ENCODE results near the gene TINAGL1. TPM values are rescaled to one million over a fixed set of nuclear protein-coding genes. Genes with fewer than 3 reads are reported as not detected.
A peak's percentile ranks its signal among the peaks of the same experiment; 100 is the strongest.

The TINAGL1 gene
- total RNA-seq, 1 experiment from 2014 or later: 2.5 TPM

- Histone ChIP-seq H3K23ac (ENCODE audit: insufficient read length, low read depth, low read length) (no peak overlapping the region), H3K18ac (ENCODE audit: insufficient read length, low read depth, low read length) (peak overlapping the region; percentile 62), H2BK15ac (ENCODE audit: low read depth, low read length) (no peak overlapping the region), H3T11ph (ENCODE audit: low read length) (no peak overlapping the region), H4K5ac (ENCODE audit: insufficient read length, low read depth, low read length) (no peak overlapping the region), H3K79me1 (ENCODE audit: insufficient read depth, low read depth, low read length, poor library complexity, severe bottlenecking) (no peaks in the 10 kb centered on the region), H3K27ac (ENCODE audit: insufficient read length, low read depth, low read length) (no peak overlapping the region), H2BK120ac (ENCODE audit: low read depth, low read length, poor library complexity, severe bottlenecking) (no peak overlapping the region), H3K14ac (ENCODE audit: insufficient read depth, low read length) (peak overlapping the region; percentile 72; the same call in 1 of the 2 replicates), H2AK5ac (ENCODE audit: insufficient read length, low read length) (no peak overlapping the region), H2BK5ac (ENCODE audit: insufficient read length, low read length) (no peak overlapping the region), H4K91ac (ENCODE audit: insufficient read length, low read depth, low read length) (no peak overlapping the region), H3K4ac (ENCODE audit: low read depth, low read length) (no peak overlapping the region), H2BK20ac (ENCODE audit: low read depth, low read length, poor library complexity, severe bottlenecking) (no peak overlapping the region), H3K9me3 (ENCODE audit: control insufficient read depth, low read depth, low read length) (no peaks in the 10 kb centered on the region), H3K4me1 (ENCODE audit: insufficient read depth, low read length) (no peaks in the 10 kb centered on the region; the same call in 1 of the 2 replicates), H3K56ac (ENCODE audit: insufficient read length, low read depth, low read length) (no peak overlapping the region), H4K8ac (replicated peaks; ENCODE audit: insufficient read length, low read depth, low read length) (no peak overlapping the region), H2BK12ac (ENCODE audit: insufficient read length, low read depth, low read length) (no peak overlapping the region), H2AFZ (ENCODE audit: low read length) (peak overlapping the region; percentile 66), H3K23me2 (ENCODE audit: insufficient read length, low read depth, low read length, poor library complexity, severe bottlenecking) (peaks cover 7% of the 10 kb centered on the region), H3K4me2 (ENCODE audit: insufficient read depth, insufficient read length, low read length) (peak overlapping the region; percentile 80), H3K9ac (ENCODE audit: extremely low read depth, insufficient read length, low read length) (peak overlapping the region; percentile 3), H3K79me2 (ENCODE audit: insufficient read depth, low read length) (no peaks in the 10 kb centered on the region), H4K20me1 (ENCODE audit: control insufficient read depth, insufficient read depth, insufficient read length) (peaks cover 2% of the 10 kb centered on the region), H3K27me3 (ENCODE audit: insufficient read depth, low read length) (no peaks in the 10 kb centered on the region)
- peak; percentile 87 for DNase-seq
- Mint-ChIP-seq H3K4me3 (peak overlapping the region; percentile 76 to 88), H3K27me3 (ENCODE audit: low read depth) (peaks cover 1% of the 10 kb centered on the region), H3K27ac (peak overlapping the region; percentile 61 to 90 (median 73); a peak in 6 of 7 replicates), H3K4me1 (peaks cover 11 to 13% of the 10 kb centered on the region in 2 experiments), H3K36me3 (ENCODE audit: insufficient read depth in 1 of 3, low read depth in 3 of 3) (no peaks in the 10 kb centered on the region), H3K9me3 (no peaks in the 10 kb centered on the region)
- TF ChIP-seq CTCF (conservative IDR thresholded peaks at IDR 0.05): peak; percentile 98
- no CpG with 5 or more reads among the region's 24 CpGs for WGBS (ENCODE audit: extremely low coverage, insufficient read length, low lambda C conversion rate)
Observed at GRCh38 chr1:31548907-31549808, 27.2 kb upstream of the TINAGL1 start.

All from H9 (cell line).